ENCODE data around the gene PRPF40A. TPM values are rescaled to one million over a fixed set of nuclear protein-coding genes. Genes with fewer than 3 reads are reported as not detected.

The PRPF40A gene
- total RNA-seq, 5 donors from 2014 or later (not counting 1 experiment from before 2014, with no cell fraction given), result 101 to 124 (median 106) TPM

DNA sequence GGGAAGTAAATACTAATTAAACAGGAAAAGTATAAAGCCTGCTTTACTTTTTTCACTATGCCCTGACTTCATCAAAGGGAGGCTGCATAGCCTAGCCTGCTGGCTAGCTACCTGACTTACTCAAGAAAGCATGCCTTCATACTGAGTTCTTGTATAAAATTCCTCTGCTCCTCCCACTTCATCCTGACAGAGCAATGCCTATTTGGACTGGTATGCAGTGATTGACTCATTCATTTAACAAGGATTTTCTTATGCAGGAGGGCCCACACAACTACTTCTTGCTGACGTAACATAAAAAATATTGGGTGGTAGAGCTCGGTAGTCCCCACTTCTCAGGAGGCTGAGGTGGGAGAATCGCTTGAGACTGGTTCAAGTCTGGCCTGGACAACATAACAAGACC, 70.5 kb downstream of the PRPF40A start:
- ATAC-seq (replicated peaks in 1 of 4) (peak in 1 of 4 experiments; percentile 27), DNase-seq (no peak)
- WGBS (ENCODE audit: insufficient coverage), result no CpG with 5 or more reads among the region's 3 CpGs
- Histone ChIP-seq H3K27ac (ENCODE audit: low read length) (no peak overlapping the region), H3K4me3 (ENCODE audit: control insufficient read depth in 1 of 2, extremely low read depth in 1 of 2, low read length in 1 of 2) (no peak overlapping the region), H3K27me3 (replicated peaks in 1 of 2; ENCODE audit: control insufficient read depth in 2 of 2, extremely low read depth in 1 of 2, insufficient read depth in 2 of 2, low read length in 1 of 2) (no peaks in the 10 kb centered on the region), H3K4me1 (ENCODE audit: control insufficient read depth in 1 of 2, extremely low read depth in 1 of 2, insufficient read depth in 2 of 2, low read length in 2 of 2) (no peaks in the 10 kb centered on the region), H3K9me3 (no peaks in the 10 kb centered on the region), H3K36me3 (ENCODE audit: control insufficient read depth in 2 of 2, extremely low read depth in 1 of 2, insufficient read depth in 1 of 2, low read length in 1 of 2) (no peaks in the 10 kb centered on the region)
- Mint-ChIP-seq H3K9me3 (no peaks in the 10 kb centered on the region), H3K27me3 (no peaks in the 10 kb centered on the region), H3K4me3 (no peak overlapping the region), H3K4me1 (no peaks in the 10 kb centered on the region), H3K36me3 (peaks cover 3% of the 10 kb centered on the region), H3K27ac (peak overlapping the region; percentile 35 to 64)
- CTCF ChIA-PET, result interaction anchor here (0.6 to 1.0 kb wide), 2 partner anchors 11 to 912 kb away, joined by 5 to 6 read pairs; no protein-coding TSS in a partner anchor
- POLR2A ChIA-PET, result no interaction called here

GRCh38 chr2:152646264-152646663, 71.0 kb downstream of the PRPF40A start:
- no peak overlapping the region for H3K4me3 ChIP-seq (ENCODE audit: control insufficient read depth in 1 of 2, extremely low read depth in 1 of 2, low read length in 1 of 2)
- no peaks in the 10 kb centered on the region for H3K4me1 ChIP-seq (ENCODE audit: control insufficient read depth in 1 of 2, extremely low read depth in 1 of 2, insufficient read depth in 2 of 2, low read length in 2 of 2)
- peak in 1 of 4 experiments; percentile 25 for ATAC-seq (replicated peaks in 1 of 4)
- H3K9me3 Mint-ChIP-seq, result no peaks in the 10 kb centered on the region
- H3K27ac ChIP-seq (ENCODE audit: low read length), result no peak overlapping the region
- no peaks in the 10 kb centered on the region for H3K9me3 ChIP-seq
- H3K36me3 ChIP-seq (ENCODE audit: control insufficient read depth in 2 of 2, extremely low read depth in 1 of 2, insufficient read depth in 1 of 2, low read length in 1 of 2), result no peaks in the 10 kb centered on the region
- H3K4me3 Mint-ChIP-seq, result no peak overlapping the region
- no CpG with 5 or more reads among the region's 4 CpGs for WGBS (ENCODE audit: insufficient coverage)
- CTCF ChIA-PET, result interaction anchor here in 1 of 2 donors (0.6 kb wide), 1 partner anchor 912 kb away, joined by 6 read pairs; no protein-coding TSS in a partner anchor
- DNase-seq, result no peak
- H3K36me3 Mint-ChIP-seq, result peaks cover 3% of the 10 kb centered on the region
- no peaks in the 10 kb centered on the region for H3K27me3 ChIP-seq (replicated peaks in 1 of 2; ENCODE audit: control insufficient read depth in 2 of 2, extremely low read depth in 1 of 2, insufficient read depth in 2 of 2, low read length in 1 of 2)
- no peaks in the 10 kb centered on the region for H3K27me3 Mint-ChIP-seq
- H3K4me1 Mint-ChIP-seq, result no peaks in the 10 kb centered on the region
- POLR2A ChIA-PET, result no interaction called here
- peak overlapping the region in 1 of 2 donors; percentile 9 for H3K27ac Mint-ChIP-seq

GRCh38 chr2:152644189-152644873, 72.9 kb downstream of the PRPF40A start:
- H3K4me3 Mint-ChIP-seq, result no peak overlapping the region
- H3K27ac Mint-ChIP-seq, result peak overlapping the region in 1 of 2 donors; percentile 25
- no peaks in the 10 kb centered on the region for H3K36me3 ChIP-seq (ENCODE audit: control insufficient read depth in 2 of 2, extremely low read depth in 1 of 2, insufficient read depth in 1 of 2, low read length in 1 of 2)
- H3K27me3 ChIP-seq (replicated peaks in 1 of 2; ENCODE audit: control insufficient read depth in 2 of 2, extremely low read depth in 1 of 2, insufficient read depth in 2 of 2, low read length in 1 of 2), result no peaks in the 10 kb centered on the region
- H3K9me3 ChIP-seq, result no peaks in the 10 kb centered on the region
- POLR2A ChIA-PET, result no interaction called here
- H3K9me3 Mint-ChIP-seq, result no peaks in the 10 kb centered on the region
- H3K4me3 ChIP-seq (ENCODE audit: control insufficient read depth in 1 of 2, extremely low read depth in 1 of 2, low read length in 1 of 2), result no peak overlapping the region
- no peaks in the 10 kb centered on the region for H3K36me3 Mint-ChIP-seq
- no peaks in the 10 kb centered on the region for H3K4me1 ChIP-seq (ENCODE audit: control insufficient read depth in 1 of 2, extremely low read depth in 1 of 2, insufficient read depth in 2 of 2, low read length in 2 of 2)
- ATAC-seq (replicated peaks in 1 of 4), result no peak
- no peaks in the 10 kb centered on the region for H3K27me3 Mint-ChIP-seq
- no peak overlapping the region for H3K27ac ChIP-seq (ENCODE audit: low read length)
- H3K4me1 Mint-ChIP-seq, result no peaks in the 10 kb centered on the region
- 100% methylated on average over 2 of the region's 6 CpGs for WGBS (ENCODE audit: insufficient coverage)
- CTCF ChIA-PET, result interaction anchor here in 1 of 2 donors (1.6 kb wide), 1 partner anchor 467 kb away, joined by 3 read pairs; no protein-coding TSS in a partner anchor
- DNase-seq, result no peak

DNA sequence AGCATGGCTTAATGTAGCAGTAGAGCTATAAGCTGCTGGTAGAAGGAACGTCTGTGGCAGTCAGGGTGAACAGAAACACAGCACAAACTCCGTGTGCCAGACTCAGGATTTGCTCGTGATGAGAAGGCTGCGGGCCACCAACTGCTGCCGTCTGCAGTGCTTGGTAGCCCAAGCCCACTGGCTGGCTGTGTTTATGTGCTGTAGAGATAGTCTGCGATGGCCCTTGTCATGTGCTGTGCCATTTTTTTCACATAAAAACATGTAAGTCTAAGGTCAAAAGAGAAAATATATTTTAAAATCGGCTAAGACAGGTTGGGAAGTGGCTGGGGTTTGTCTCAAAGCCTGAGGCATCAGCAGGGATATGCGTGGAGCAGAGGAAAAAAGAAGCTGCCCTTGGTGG, 78.7 kb downstream of the PRPF40A start:
- peaks cover 0 to 8% of the 10 kb centered on the region in 2 experiments for H3K27me3 ChIP-seq (replicated peaks in 1 of 2; ENCODE audit: control insufficient read depth in 2 of 2, extremely low read depth in 1 of 2, insufficient read depth in 2 of 2, low read length in 1 of 2)
- POLR2A ChIA-PET, result no interaction called here
- Mint-ChIP-seq H3K36me3 (no peaks in the 10 kb centered on the region), H3K27me3 (no peaks in the 10 kb centered on the region), H3K4me3 (no peak overlapping the region), H3K4me1 (peaks cover 2 to 5% (median 5%) of the 10 kb centered on the region in 3 donors), H3K9me3 (no peaks in the 10 kb centered on the region), H3K27ac (no peak overlapping the region)
- H3K4me1 ChIP-seq (ENCODE audit: control insufficient read depth in 1 of 2, extremely low read depth in 1 of 2, insufficient read depth in 2 of 2, low read length in 2 of 2), result peaks cover 0 to 5% of the 10 kb centered on the region in 2 experiments
- no peak overlapping the region for H3K27ac ChIP-seq (ENCODE audit: low read length)
- H3K9me3 ChIP-seq, result no peaks in the 10 kb centered on the region
- H3K4me3 ChIP-seq (ENCODE audit: control insufficient read depth in 1 of 2, extremely low read depth in 1 of 2, low read length in 1 of 2), result no peak overlapping the region
- CTCF ChIA-PET, result interaction anchor here in 1 of 2 donors (0.9 kb wide), 1 partner anchor 463 kb away, joined by 3 read pairs; no protein-coding TSS in a partner anchor
- ATAC-seq (replicated peaks in 1 of 4), result no peak
- H3K36me3 ChIP-seq (ENCODE audit: control insufficient read depth in 2 of 2, extremely low read depth in 1 of 2, insufficient read depth in 1 of 2, low read length in 1 of 2), result no peaks in the 10 kb centered on the region
- DNase-seq, result no peak
- WGBS (ENCODE audit: insufficient coverage), result 44% methylated on average over 2 of the region's 8 CpGs

DNA sequence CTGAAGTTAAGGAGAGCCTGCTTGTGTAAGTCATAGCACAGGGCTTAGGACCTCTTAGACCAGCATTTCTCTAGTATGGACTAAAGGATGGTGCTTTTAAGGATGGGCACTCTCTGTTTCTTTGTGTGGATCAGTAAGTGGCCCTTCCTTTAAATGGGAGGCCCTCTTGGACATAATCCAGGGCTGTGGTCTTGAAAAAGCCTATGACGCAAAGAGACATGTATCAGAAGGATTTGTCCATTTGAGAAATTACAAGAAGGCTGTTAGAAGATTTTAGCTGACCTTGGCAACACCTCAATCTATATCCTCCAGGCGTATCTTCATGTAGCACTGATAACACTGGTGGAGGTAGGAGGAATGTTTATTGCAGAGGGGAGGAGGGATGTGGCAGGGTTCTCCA, 79.2 kb downstream of the PRPF40A start:
- Mint-ChIP-seq H3K27ac (no peak overlapping the region), H3K36me3 (no peaks in the 10 kb centered on the region), H3K9me3 (no peaks in the 10 kb centered on the region), H3K4me3 (no peak overlapping the region), H3K27me3 (no peaks in the 10 kb centered on the region), H3K4me1 (peaks cover 2 to 5% (median 5%) of the 10 kb centered on the region in 3 donors)
- H3K27ac ChIP-seq (ENCODE audit: low read length), result no peak overlapping the region
- peaks cover 0 to 8% of the 10 kb centered on the region in 2 experiments for H3K27me3 ChIP-seq (replicated peaks in 1 of 2; ENCODE audit: control insufficient read depth in 2 of 2, extremely low read depth in 1 of 2, insufficient read depth in 2 of 2, low read length in 1 of 2)
- no peaks in the 10 kb centered on the region for H3K9me3 ChIP-seq
- ChIA-PET POLR2A (no interaction called here), CTCF (interaction anchor here in 1 of 2 donors (0.6 to 0.9 kb wide), 2 partner anchors 238 to 462 kb away, joined by 3 read pairs; no protein-coding TSS in a partner anchor)
- DNase-seq (no peak), ATAC-seq (replicated peaks in 1 of 4) (no peak)
- H3K4me1 ChIP-seq (ENCODE audit: control insufficient read depth in 1 of 2, extremely low read depth in 1 of 2, insufficient read depth in 2 of 2, low read length in 2 of 2), result peaks cover 0 to 5% of the 10 kb centered on the region in 2 experiments
- WGBS (ENCODE audit: insufficient coverage), result no CpG with 5 or more reads among the region's 2 CpGs
- H3K4me3 ChIP-seq (ENCODE audit: control insufficient read depth in 1 of 2, extremely low read depth in 1 of 2, low read length in 1 of 2), result no peak overlapping the region
- H3K36me3 ChIP-seq (ENCODE audit: control insufficient read depth in 2 of 2, extremely low read depth in 1 of 2, insufficient read depth in 1 of 2, low read length in 1 of 2), result no peaks in the 10 kb centered on the region

- 93% methylated on average over 5 of the region's 7 CpGs for WGBS (ENCODE audit: insufficient coverage)
- H3K4me1 Mint-ChIP-seq, result peaks cover 2 to 5% (median 5%) of the 10 kb centered on the region in 3 donors
- POLR2A ChIA-PET, result no interaction called here
- H3K9me3 ChIP-seq, result no peaks in the 10 kb centered on the region
- DNase-seq (no peak), ATAC-seq (replicated peaks in 1 of 4) (no peak)
- H3K4me1 ChIP-seq (ENCODE audit: control insufficient read depth in 1 of 2, extremely low read depth in 1 of 2, insufficient read depth in 2 of 2, low read length in 2 of 2), result peaks cover 0 to 5% of the 10 kb centered on the region in 2 experiments
- H3K27ac Mint-ChIP-seq, result no peak overlapping the region
- H3K36me3 ChIP-seq (ENCODE audit: control insufficient read depth in 2 of 2, extremely low read depth in 1 of 2, insufficient read depth in 1 of 2, low read length in 1 of 2), result no peaks in the 10 kb centered on the region
- no peaks in the 10 kb centered on the region for H3K9me3 Mint-ChIP-seq
- H3K27ac ChIP-seq (ENCODE audit: low read length), result no peak overlapping the region
- CTCF ChIA-PET, result no interaction called here
- no peak overlapping the region for H3K4me3 ChIP-seq (ENCODE audit: control insufficient read depth in 1 of 2, extremely low read depth in 1 of 2, low read length in 1 of 2)
- no peaks in the 10 kb centered on the region for H3K27me3 Mint-ChIP-seq
- H3K36me3 Mint-ChIP-seq, result no peaks in the 10 kb centered on the region
- peaks cover 0 to 8% of the 10 kb centered on the region in 2 experiments for H3K27me3 ChIP-seq (replicated peaks in 1 of 2; ENCODE audit: control insufficient read depth in 2 of 2, extremely low read depth in 1 of 2, insufficient read depth in 2 of 2, low read length in 1 of 2)
- no peak overlapping the region for H3K4me3 Mint-ChIP-seq
Measured at GRCh38 chr2:152637251-152637650, 80.0 kb downstream of the PRPF40A start.
